HL-60/S4 treated with phorbol 12-myristate 13-acetate at 8.2 ng/mL for 4 days and 3 days (cell line): ENCODE measurements around the gene ADCY6.
"Not testable (repeated sequence)": the region's sequence is repeated elsewhere in the genome, so short reads cannot be mapped to it uniquely, and the experiment has no call there.

Experiments used
- in situ Hi-C: fragments of 300-500 bp; cut with MboI; formaldehyde crosslinking; loops from 2 replicates; pipeline ENCODE4 v1.15.0; 2022; ENCODE audit warnings: low sequenced_read_pairs

The ADCY6 gene

GRCh38 chr12:48767047-48767446, 21.8 kb downstream of the ADCY6 start:
- in situ Hi-C loops = no loop called here

GRCh38 chr12:48765753-48766162, 23.1 kb downstream of the ADCY6 start:
- in situ Hi-C loops = no loop called here

GRCh38 chr12:48764521-48764920, 24.4 kb downstream of the ADCY6 start:
- in situ Hi-C loops = no loop called here

GRCh38 chr12:48758737-48759136, 30.2 kb downstream of the ADCY6 start:
- in situ Hi-C loops = no loop called here

DNA sequence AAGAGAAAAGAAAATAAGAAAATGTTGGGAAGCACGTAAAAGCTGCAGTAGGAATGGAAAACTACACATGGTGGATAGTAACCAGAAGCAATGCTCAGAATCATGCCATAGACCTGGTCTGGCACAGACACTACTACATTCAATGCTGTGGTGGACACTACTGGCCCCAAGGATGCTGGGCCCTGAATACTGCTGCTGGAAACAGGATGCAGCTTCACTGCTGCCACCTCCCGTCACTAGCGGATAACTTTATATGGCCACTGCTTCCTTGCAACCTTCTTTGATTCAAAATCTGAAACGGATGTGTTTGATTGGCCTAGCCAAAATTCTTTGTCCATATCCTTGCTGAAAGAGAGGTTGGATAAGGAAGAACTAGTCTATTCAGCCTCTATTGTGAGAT, 30.7 kb downstream of the ADCY6 start:
- in situ Hi-C loops = no loop called here

GRCh38 chr12:48750769-48751356, 38.0 kb downstream of the ADCY6 start:
- in situ Hi-C loops = loop anchor here (5.0 kb wide), 1 partner anchor 41 kb away; no protein-coding TSS in a partner anchor

DNA sequence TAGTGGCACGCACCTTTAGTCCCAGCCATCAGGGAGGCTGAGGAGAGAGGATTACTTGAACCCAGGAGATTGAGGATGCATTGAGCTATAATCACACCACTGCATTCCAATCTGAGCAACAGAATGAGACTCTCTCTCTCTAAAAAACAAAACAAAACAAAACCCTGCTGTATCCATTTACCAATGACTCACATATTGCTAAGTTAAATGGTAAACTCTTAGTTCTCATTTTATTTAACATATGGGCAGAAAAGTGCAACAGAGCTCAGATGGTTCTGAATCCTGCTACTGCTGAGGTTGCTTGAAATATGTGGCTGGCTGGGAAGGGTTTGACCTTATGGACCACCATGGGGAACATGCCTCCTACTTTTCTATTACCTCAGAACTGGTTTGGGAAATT, 38.7 kb downstream of the ADCY6 start:
- in situ Hi-C loops = loop anchor here (5.0 kb wide), 1 partner anchor 42 kb away; no protein-coding TSS in a partner anchor

GRCh38 chr12:48744251-48745008, 44.5 kb downstream of the ADCY6 start:
- in situ Hi-C loops = no loop called here

GRCh38 chr12:48739618-48740269, 49.1 kb downstream of the ADCY6 start:
- in situ Hi-C loops = no loop called here

DNA sequence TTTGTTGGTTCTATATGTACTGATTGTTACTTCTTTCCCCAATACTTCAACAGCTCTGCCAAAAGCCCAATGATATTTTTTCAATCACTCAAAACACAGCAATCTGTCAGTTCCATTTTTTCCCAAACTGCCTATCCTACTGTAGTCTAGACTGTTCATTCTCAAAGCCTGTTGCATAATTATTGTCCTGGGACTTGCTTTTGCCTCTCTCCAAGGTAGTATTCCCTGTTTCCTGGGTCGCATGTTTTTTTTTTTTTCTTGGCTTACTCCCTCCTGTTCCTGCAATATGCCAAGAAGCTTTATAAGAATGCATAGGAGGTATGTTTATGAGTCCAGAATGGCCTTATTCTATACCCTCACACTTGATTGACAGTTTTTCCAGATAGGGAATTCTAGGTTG, 52.4 kb downstream of the ADCY6 start:
- in situ Hi-C loops = no loop called here

DNA sequence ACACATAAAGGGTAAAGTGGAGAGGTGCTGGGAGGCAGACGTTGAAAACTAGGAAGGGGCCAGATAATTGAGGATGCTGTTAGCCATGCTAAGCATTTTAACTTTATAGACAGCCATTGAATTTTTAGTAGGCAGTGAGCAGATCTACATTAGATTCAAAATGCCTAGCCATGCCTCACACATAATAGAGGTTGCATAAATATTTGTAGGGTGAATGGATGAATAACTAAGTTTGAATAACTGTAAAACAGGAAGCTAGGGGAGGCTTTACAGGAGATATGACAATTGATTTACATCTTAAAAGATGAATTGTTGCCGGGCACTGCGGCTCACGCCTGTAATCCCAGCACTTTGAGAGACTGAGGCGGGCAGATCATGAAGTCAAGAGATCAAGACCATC, 60.1 kb downstream of the ADCY6 start:
- in situ Hi-C loops = no loop called here

GRCh38 chr12:48720737-48721136, 68.2 kb downstream of the ADCY6 start:
- in situ Hi-C loops = not testable (repeated sequence)

DNA sequence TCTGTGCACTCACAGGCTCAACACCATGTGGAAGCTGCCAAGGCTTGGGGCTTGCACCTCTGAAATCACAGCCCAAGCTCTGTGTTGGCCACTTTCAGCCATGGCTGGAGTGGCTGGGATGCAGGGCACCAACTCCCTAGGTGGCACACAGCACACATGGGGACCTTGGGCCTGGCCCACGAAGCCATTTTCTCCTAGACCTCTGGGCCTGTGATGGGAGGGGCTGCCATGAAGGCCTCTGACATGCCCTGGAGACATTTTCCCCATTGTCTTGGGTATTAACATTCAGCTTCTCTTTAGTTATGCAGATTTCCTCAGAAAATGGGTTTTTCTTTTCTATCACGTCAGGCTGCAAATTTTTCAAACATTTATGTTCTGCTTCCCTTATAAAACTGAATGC, 68.7 kb downstream of the ADCY6 start:
- in situ Hi-C loops = not testable (repeated sequence)

GRCh38 chr12:48719002-48719401, 69.9 kb downstream of the ADCY6 start:
- in situ Hi-C loops = not testable (repeated sequence)

DNA sequence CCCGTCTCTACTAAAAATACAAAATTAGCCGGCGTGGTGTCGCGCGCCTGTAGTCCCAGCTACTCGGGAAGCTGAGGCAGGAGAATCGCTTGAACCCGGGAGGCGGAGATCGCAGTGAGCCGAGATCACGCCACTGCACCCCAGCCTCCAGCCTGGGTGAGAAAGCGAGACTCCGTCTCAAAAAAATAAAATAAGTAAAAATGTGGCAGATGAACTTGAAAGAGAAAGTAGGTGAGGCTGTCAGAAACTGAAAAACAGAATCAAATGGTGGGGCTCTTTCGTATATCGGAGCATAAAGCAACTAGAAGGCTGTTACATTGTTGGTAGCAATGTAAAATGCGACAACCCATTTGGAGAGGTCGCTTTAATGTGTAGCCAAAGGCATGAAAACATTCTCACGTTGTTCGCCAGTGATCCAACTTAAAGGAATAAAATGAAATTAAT, 71.6 kb downstream of the ADCY6 start:
- in situ Hi-C loops = no loop called here

GRCh38 chr12:48716493-48717251, 72.2 kb downstream of the ADCY6 start, which contains the start of gene CCNT1:
Gene CCNT1, minus strand, starts transcription at chr12:48716707. Its CDS starts 32 bp downstream, at chr12:48716675.
- in situ Hi-C loops = no loop called here
